Testis (tissue), 3 donors: ENCODE measurements around the gene ELOVL7. TPM values are rescaled to one million over a fixed set of nuclear protein-coding genes. Genes with fewer than 3 reads are reported as not detected.

Source experiments
- DNase-seq: peaks from one replicate; pipeline ENCODE4 v3.0.0-alpha.2; 2019
- H3K27ac ChIP-seq, 2 donors: fragments of 200-600 bp; sonication (generic); one replicate each; pipeline ENCODE4 v1.5.1; 2019
- H3K27me3 ChIP-seq: fragments of 200-600 bp; sonication (generic); one replicate; pipeline ENCODE4 v1.5.1; 2019
- H3K36me3 ChIP-seq: fragments of 200-600 bp; sonication (generic); one replicate; pipeline ENCODE4 v1.5.1; 2017; ENCODE audit warnings: low read depth; ENCODE audit errors: missing control alignments
- H3K4me1 ChIP-seq: fragments of 200-600 bp; sonication (generic); one replicate; pipeline ENCODE4 v1.5.1; 2019
- H3K4me3 ChIP-seq, 2 donors: fragments of 200-600 bp; sonication (generic); one replicate each; pipeline ENCODE4 v1.5.1; 2017 to 2019
- H3K9me3 ChIP-seq: fragments of 200-600 bp; sonication (generic); one replicate; pipeline ENCODE4 v1.5.1; 2017
- POLR2A ChIP-seq: fragments of 450-650 bp; IDR thresholded peaks from one replicate; pipeline ENCODE4 v1.6.1; 2017; ENCODE audit warnings: antibody characterized with exemption, mild to moderate bottlenecking, moderate library complexity
- WGBS, 2 donors: methylation state at CpG; one replicate each; pipeline ENCODE4 v1.1.5; 2018; 5-methylcytosine and 5-hydroxymethylcytosine counted together
- intact Hi-C: fragments of 100-400 bp; cut with DNase I; formaldehyde crosslinking; loops from one replicate; pipeline ENCODE4 v1.15.1; 2023; ENCODE audit warnings: low total_unique reads
- polyA plus RNA-seq: library from polyadenylated mRNA; stranded (reverse); fragments of 350-450 nt; fragmentation: Illumina TruSeq; extraction: RNeasy Lipid Tissue Mini Kit (QIAGEN cat#74804); gene quantifications from one replicate; pipeline ENCODE4 v1.2.3, GENCODE V29; 2014; ENCODE audit warnings: low read depth, low replicate concordance; ENCODE audit not compliant: insufficient read depth
- total RNA-seq, 2 donors: library from RNA; depleted of rRNA; stranded (reverse); fragments of >200 nt; gene quantifications; one replicate each; pipeline ENCODE4 v1.2.3, GENCODE V29; 2016
- TF ChIP-seq, protein P1 (sequence below), 3 experiments: fragments of 450-650 bp in 2 of 3; fragments of 200-600 bp in 1 of 3; sonication (generic) in 1 of 3; IDR thresholded peaks; one replicate each; pipeline ENCODE4 v1.5.1; 2016 to 2019; ENCODE audit warnings: antibody characterized with exemption in 3 of 3, mild to moderate bottlenecking in 2 of 3, moderate library complexity in 1 of 3

Gene ELOVL7
- total and polyA plus RNA-seq, 3 donors from 2014 or later, result 1.8 to 5.1 (median 2.4) TPM

- H3K4me1 ChIP-seq, result no peaks in the 10 kb centered on the region
- intact Hi-C loops, result no loop called here
- H3K9me3 ChIP-seq, result no peaks in the 10 kb centered on the region
- no peak overlapping the region for H3K4me3 ChIP-seq
- TF ChIP-seq, protein P1, sequence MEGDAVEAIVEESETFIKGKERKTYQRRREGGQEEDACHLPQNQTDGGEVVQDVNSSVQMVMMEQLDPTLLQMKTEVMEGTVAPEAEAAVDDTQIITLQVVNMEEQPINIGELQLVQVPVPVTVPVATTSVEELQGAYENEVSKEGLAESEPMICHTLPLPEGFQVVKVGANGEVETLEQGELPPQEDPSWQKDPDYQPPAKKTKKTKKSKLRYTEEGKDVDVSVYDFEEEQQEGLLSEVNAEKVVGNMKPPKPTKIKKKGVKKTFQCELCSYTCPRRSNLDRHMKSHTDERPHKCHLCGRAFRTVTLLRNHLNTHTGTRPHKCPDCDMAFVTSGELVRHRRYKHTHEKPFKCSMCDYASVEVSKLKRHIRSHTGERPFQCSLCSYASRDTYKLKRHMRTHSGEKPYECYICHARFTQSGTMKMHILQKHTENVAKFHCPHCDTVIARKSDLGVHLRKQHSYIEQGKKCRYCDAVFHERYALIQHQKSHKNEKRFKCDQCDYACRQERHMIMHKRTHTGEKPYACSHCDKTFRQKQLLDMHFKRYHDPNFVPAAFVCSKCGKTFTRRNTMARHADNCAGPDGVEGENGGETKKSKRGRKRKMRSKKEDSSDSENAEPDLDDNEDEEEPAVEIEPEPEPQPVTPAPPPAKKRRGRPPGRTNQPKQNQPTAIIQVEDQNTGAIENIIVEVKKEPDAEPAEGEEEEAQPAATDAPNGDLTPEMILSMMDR (IDR thresholded peaks at IDR 0.05), result no peak
- TF ChIP-seq POLR2A, result no peak
- no peak for DNase-seq
- no peaks in the 10 kb centered on the region for H3K27me3 ChIP-seq
- 86 to 90% methylated on average over 2 of the region's 2 CpGs for WGBS, 2 donors
- H3K36me3 ChIP-seq, result no peaks in the 10 kb centered on the region
- H3K27ac ChIP-seq, result no peak overlapping the region
Observed at GRCh38 chr5:60794691-60795090, 49.4 kb downstream of the ELOVL7 start.

- 78 to 93% methylated on average over 2 of the region's 2 CpGs for WGBS, 2 donors
- H3K27ac ChIP-seq, result no peak overlapping the region
- no peak overlapping the region for H3K4me3 ChIP-seq
- no peaks in the 10 kb centered on the region for H3K36me3 ChIP-seq
- TF ChIP-seq POLR2A, result no peak
- TF ChIP-seq, protein P1 (IDR thresholded peaks at IDR 0.05), result no peak
- no peaks in the 10 kb centered on the region for H3K9me3 ChIP-seq
- H3K4me1 ChIP-seq, result no peaks in the 10 kb centered on the region
- no peaks in the 10 kb centered on the region for H3K27me3 ChIP-seq
- DNase-seq, result no peak
- intact Hi-C loops, result no loop called here
Observed at GRCh38 chr5:60792438-60792837, 51.6 kb downstream of the ELOVL7 start.

- Histone ChIP-seq H3K36me3 (no peaks in the 10 kb centered on the region), H3K9me3 (no peaks in the 10 kb centered on the region), H3K27ac (no peak overlapping the region), H3K4me1 (no peaks in the 10 kb centered on the region), H3K27me3 (no peaks in the 10 kb centered on the region), H3K4me3 (no peak overlapping the region)
- 54 to 78% methylated on average over 3 of the region's 3 CpGs for WGBS, 2 donors
- TF ChIP-seq POLR2A, result no peak
- TF ChIP-seq, protein P1 (IDR thresholded peaks at IDR 0.05), result no peak
- no peak for DNase-seq
- intact Hi-C loops, result no loop called here
Observed at GRCh38 chr5:60789551-60789950, 54.5 kb downstream of the ELOVL7 start.

- intact Hi-C loops, result no loop called here
Observed at GRCh38 chr5:60788863-60789513, 55.1 kb downstream of the ELOVL7 start.

More at GRCh38 chr5:60788863-60789513, 55.1 kb downstream of the ELOVL7 start:
- no peak for DNase-seq
- 76 to 81% methylated on average over 3 of the region's 3 CpGs for WGBS, 2 donors
- TF ChIP-seq, protein P1 (IDR thresholded peaks at IDR 0.05), result no peak
- TF ChIP-seq POLR2A, result no peak
- no peak overlapping the region for H3K4me3 ChIP-seq
- H3K36me3 ChIP-seq, result no peaks in the 10 kb centered on the region
- H3K9me3 ChIP-seq, result no peaks in the 10 kb centered on the region
- H3K27ac ChIP-seq, result no peak overlapping the region
- no peaks in the 10 kb centered on the region for H3K27me3 ChIP-seq
- H3K4me1 ChIP-seq, result no peaks in the 10 kb centered on the region
